Smooth muscle cell (in vitro differentiated cells): ENCODE results near the gene SCAPER. TPM values are rescaled to one million over a fixed set of nuclear protein-coding genes. Genes with fewer than 3 reads are reported as not detected.

Experiments
- DNase-seq: peaks from one replicate; lab custom pipeline; 2025; ENCODE audit not compliant: unreplicated experiment; lab: John Stamatoyannopoulos, UW
- H2AFZ ChIP-seq: fragments of 200-600 bp; sonication (generic); 2 replicates; pipeline ENCODE4 v1.6.0; 2016; ENCODE audit warnings: antibody characterized with exemption, low read depth, mild to moderate bottlenecking
- H3F3A ChIP-seq: fragments of 200-600 bp; sonication (generic); 2 replicates; pipeline ENCODE4 v1.6.0; 2017; ENCODE audit warnings: antibody characterized with exemption, low read depth
- H3K27ac ChIP-seq: fragments of 200-600 bp; sonication (generic); 2 replicates; pipeline ENCODE4 v1.5.1; 2016; ENCODE audit warnings: low read depth, mild to moderate bottlenecking
- H3K27me3 ChIP-seq: fragments of 200-600 bp; sonication (generic); 2 replicates; pipeline ENCODE4 v1.6.1; 2016; ENCODE audit warnings: low read depth, mild to moderate bottlenecking
- H3K36me3 ChIP-seq: fragments of 200-600 bp; sonication (generic); 2 replicates; pipeline ENCODE4 v1.5.1; 2016; ENCODE audit warnings: low read depth
- H3K4me1 ChIP-seq: fragments of 200-600 bp; sonication (generic); 2 replicates; pipeline ENCODE4 v1.5.1; 2016; ENCODE audit warnings: low read depth
- H3K4me2 ChIP-seq: fragments of 200-600 bp; sonication (generic); 2 replicates; pipeline ENCODE4 v1.6.0; 2016; ENCODE audit warnings: mild to moderate bottlenecking
- H3K4me3 ChIP-seq: fragments of 200-600 bp; sonication (generic); 2 replicates; pipeline ENCODE4 v1.5.1; 2016; ENCODE audit warnings: mild to moderate bottlenecking
- H3K79me2 ChIP-seq: fragments of 200-600 bp; sonication (generic); 2 replicates; pipeline ENCODE4 v1.6.0; 2016; ENCODE audit warnings: low read depth, mild to moderate bottlenecking
- H3K9ac ChIP-seq: fragments of 200-600 bp; sonication (generic); 2 replicates; pipeline ENCODE4 v1.6.0; 2016; ENCODE audit warnings: low read depth
- H3K9me3 ChIP-seq: fragments of 200-600 bp; sonication (generic); replicated peaks from 2 replicates; pipeline ENCODE4 v1.5.1; 2016; ENCODE audit warnings: low read depth
- H4K20me1 ChIP-seq: fragments of 200-600 bp; sonication (generic); 2 replicates; pipeline ENCODE4 v1.6.0; 2016; ENCODE audit warnings: low read depth
- WGBS: methylation state at CpG from one replicate; pipeline ENCODE4 v1.1.7; 2016; ENCODE audit warnings: low lambda C conversion rate; 5-methylcytosine and 5-hydroxymethylcytosine counted together
- polyA plus RNA-seq: library from polyadenylated mRNA; unstranded; fragments of >200 nt; fragmentation: Nextera tagmentation; extraction: Ambion mirVana; gene quantifications from 2 replicates; pipeline ENCODE4 v1.2.1, GENCODE V29; 2016
- total RNA-seq: library from RNA; depleted of rRNA; stranded (reverse); fragments of >200 nt; gene quantifications from 2 replicates; pipeline ENCODE4 v1.2.3, GENCODE V29; 2014
- TF ChIP-seq, protein P1 (sequence below): fragments of 200-600 bp; sonication (generic); IDR thresholded peaks from 2 replicates; pipeline ENCODE4 v1.5.1; 2017; ENCODE audit warnings: borderline replicate concordance, mild to moderate bottlenecking, antibody characterized with exemption; ENCODE audit not compliant: insufficient read depth, poor library complexity, severe bottlenecking

Gene SCAPER
- total and polyA plus RNA-seq, 2 experiments from 2014 or later: 6.6 to 34.3 TPM

GRCh38 chr15:76501011-76501410 is 404.1 kb downstream of the SCAPER start:
- Histone ChIP-seq H3K4me1 (no peaks in the 10 kb centered on the region), H3K27me3 (no peaks in the 10 kb centered on the region), H3K4me3 (no peak overlapping the region), H2AFZ (no peak overlapping the region), H3K9ac (no peak overlapping the region), H3K9me3 (no peaks in the 10 kb centered on the region), H3F3A (no peaks in the 10 kb centered on the region), H3K79me2 (no peaks in the 10 kb centered on the region), H3K27ac (peak overlapping the region; percentile 24), H4K20me1 (no peaks in the 10 kb centered on the region), H3K4me2 (no peak overlapping the region), H3K36me3 (no peaks in the 10 kb centered on the region)
- TF ChIP-seq, protein P1, sequence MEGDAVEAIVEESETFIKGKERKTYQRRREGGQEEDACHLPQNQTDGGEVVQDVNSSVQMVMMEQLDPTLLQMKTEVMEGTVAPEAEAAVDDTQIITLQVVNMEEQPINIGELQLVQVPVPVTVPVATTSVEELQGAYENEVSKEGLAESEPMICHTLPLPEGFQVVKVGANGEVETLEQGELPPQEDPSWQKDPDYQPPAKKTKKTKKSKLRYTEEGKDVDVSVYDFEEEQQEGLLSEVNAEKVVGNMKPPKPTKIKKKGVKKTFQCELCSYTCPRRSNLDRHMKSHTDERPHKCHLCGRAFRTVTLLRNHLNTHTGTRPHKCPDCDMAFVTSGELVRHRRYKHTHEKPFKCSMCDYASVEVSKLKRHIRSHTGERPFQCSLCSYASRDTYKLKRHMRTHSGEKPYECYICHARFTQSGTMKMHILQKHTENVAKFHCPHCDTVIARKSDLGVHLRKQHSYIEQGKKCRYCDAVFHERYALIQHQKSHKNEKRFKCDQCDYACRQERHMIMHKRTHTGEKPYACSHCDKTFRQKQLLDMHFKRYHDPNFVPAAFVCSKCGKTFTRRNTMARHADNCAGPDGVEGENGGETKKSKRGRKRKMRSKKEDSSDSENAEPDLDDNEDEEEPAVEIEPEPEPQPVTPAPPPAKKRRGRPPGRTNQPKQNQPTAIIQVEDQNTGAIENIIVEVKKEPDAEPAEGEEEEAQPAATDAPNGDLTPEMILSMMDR: no peak
- WGBS: 70% methylated on average over 2 of the region's 2 CpGs
- no peak for DNase-seq

DNA sequence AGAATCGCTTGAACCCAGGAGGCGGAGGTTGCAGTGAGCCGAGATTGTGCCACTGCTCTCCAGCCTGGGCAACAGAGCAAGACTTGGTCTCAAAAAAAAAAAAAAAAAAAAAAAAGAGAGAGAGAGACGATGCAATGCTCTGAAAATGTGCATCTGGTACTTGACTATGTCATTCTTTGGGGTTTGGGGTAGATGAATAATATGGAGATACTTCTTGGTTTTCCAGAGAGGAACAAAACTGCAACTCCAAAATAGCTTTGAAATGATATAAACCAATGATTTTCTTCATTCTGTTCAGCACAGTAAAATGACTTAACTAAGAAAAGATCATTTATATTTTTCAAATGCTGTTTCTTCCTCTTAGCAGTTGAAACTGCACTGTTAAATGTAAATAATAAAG is 409.7 kb downstream of the SCAPER start:
- Histone ChIP-seq H3K9ac (no peak overlapping the region), H3K27ac (no peak overlapping the region), H3K79me2 (no peaks in the 10 kb centered on the region), H2AFZ (no peak overlapping the region), H3K4me3 (no peak overlapping the region), H3K4me2 (no peak overlapping the region), H3K4me1 (no peaks in the 10 kb centered on the region), H4K20me1 (no peaks in the 10 kb centered on the region), H3K36me3 (no peaks in the 10 kb centered on the region), H3F3A (no peaks in the 10 kb centered on the region), H3K27me3 (no peaks in the 10 kb centered on the region), H3K9me3 (no peaks in the 10 kb centered on the region)
- no peak for DNase-seq
- WGBS: 81% methylated on average over 4 of the region's 4 CpGs
- TF ChIP-seq, protein P1: no peak

DNA sequence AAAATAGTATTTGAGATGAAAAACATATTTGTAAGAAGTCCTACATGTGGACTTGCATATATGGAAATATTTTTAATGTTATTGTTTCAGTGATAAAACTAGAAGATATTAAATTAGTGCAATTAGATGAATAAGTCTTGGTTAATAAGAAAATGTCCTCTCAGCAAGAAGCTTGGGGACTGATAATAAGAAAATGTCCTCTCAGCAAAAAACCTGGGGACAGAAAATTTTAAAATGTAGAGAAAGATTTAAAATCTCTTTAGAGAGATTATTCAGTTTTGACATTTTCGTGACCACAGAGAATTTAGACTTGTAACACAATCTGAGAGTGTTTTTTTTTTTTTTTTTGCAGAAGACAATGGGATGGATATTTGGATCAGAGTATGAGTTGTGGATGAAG is 412.6 kb downstream of the SCAPER start:
- H3F3A ChIP-seq: no peaks in the 10 kb centered on the region
- TF ChIP-seq, protein P1: no peak
- WGBS: 89% methylated on average over 1 of the region's 1 CpG
- H3K79me2 ChIP-seq: no peaks in the 10 kb centered on the region
- no peaks in the 10 kb centered on the region for H3K27me3 ChIP-seq
- no peak overlapping the region for H3K4me3 ChIP-seq
- no peak for DNase-seq
- H3K4me2 ChIP-seq: no peak overlapping the region
- no peaks in the 10 kb centered on the region for H3K4me1 ChIP-seq
- H3K9me3 ChIP-seq: no peaks in the 10 kb centered on the region
- H3K9ac ChIP-seq: no peak overlapping the region
- no peak overlapping the region for H3K27ac ChIP-seq
- H3K36me3 ChIP-seq: no peaks in the 10 kb centered on the region
- no peak overlapping the region for H2AFZ ChIP-seq
- no peaks in the 10 kb centered on the region for H4K20me1 ChIP-seq

GRCh38 chr15:76483752-76484151 is 421.4 kb downstream of the SCAPER start:
- Histone ChIP-seq H3K27ac (no peak overlapping the region), H4K20me1 (no peaks in the 10 kb centered on the region), H3K4me3 (no peak overlapping the region), H3F3A (no peaks in the 10 kb centered on the region), H3K4me2 (no peak overlapping the region), H3K36me3 (no peaks in the 10 kb centered on the region), H3K4me1 (no peaks in the 10 kb centered on the region), H3K9ac (no peak overlapping the region), H3K9me3 (no peaks in the 10 kb centered on the region), H3K79me2 (no peaks in the 10 kb centered on the region), H3K27me3 (no peaks in the 10 kb centered on the region), H2AFZ (no peak overlapping the region)
- 98% methylated on average over 2 of the region's 2 CpGs for WGBS
- DNase-seq: no peak
- TF ChIP-seq, protein P1: no peak
